SK-N-SH treated with all-trans-retinoic acid at 6 μM for 48 hours (cell line): ENCODE measurements around the gene TACSTD2.

Source experiments
- ATAC-seq: fragments of 200-7000 bp; cut with Tn5 transposase; 3 replicates; pipeline ENCODE4 v1.9.1; 2020; ENCODE audit warnings: mild to moderate bottlenecking, moderate library complexity
- ARNTL ChIP-seq: fragments of 450-650 bp; formaldehyde crosslinking; IDR thresholded peaks from 2 replicates; pipeline ENCODE4 v1.5.0; 2020; ENCODE audit warnings: low read depth, mild to moderate bottlenecking, moderate library complexity, borderline replicate concordance
- BACH2 ChIP-seq: fragments of 250-450 bp; sonication (Bioruptor Pico); IDR thresholded peaks from 2 replicates; pipeline ENCODE4 v1.9.0; 2021; ENCODE audit warnings: mild to moderate bottlenecking, borderline replicate concordance
- ESRRG ChIP-seq: fragments of 250-450 bp; sonication (Bioruptor Pico); IDR thresholded peaks from 2 replicates; pipeline ENCODE4 v1.6.1; 2021; ENCODE audit warnings: mild to moderate bottlenecking
- ISL1 ChIP-seq: fragments of 250-450 bp; sonication (Bioruptor Pico); IDR thresholded peaks from 2 replicates; pipeline ENCODE4 v2.1.2; 2022; ENCODE audit warnings: mild to moderate bottlenecking, moderate library complexity
- OSR1 ChIP-seq: fragments of 250-450 bp; sonication (Bioruptor Pico); IDR thresholded peaks from 2 replicates; pipeline ENCODE4 v1.8.0; 2022; ENCODE audit warnings: moderate library complexity, mild to moderate bottlenecking, inconsistent platforms
- RARB ChIP-seq: fragments of 250-450 bp; sonication (Bioruptor Pico); IDR thresholded peaks from 2 replicates; pipeline ENCODE4 v1.8.0; 2021; ENCODE audit warnings: mild to moderate bottlenecking, moderate library complexity
- SNAI2 ChIP-seq: fragments of 250-450 bp; sonication (Bioruptor Pico); IDR thresholded peaks from 2 replicates; pipeline ENCODE4 v1.5.0; 2020; ENCODE audit warnings: mild to moderate bottlenecking, moderate library complexity
- TCF4 ChIP-seq: fragments of 250-450 bp; sonication (Bioruptor Pico); IDR thresholded peaks from 2 replicates; pipeline ENCODE4 v1.8.0; 2021; ENCODE audit warnings: mild to moderate bottlenecking, moderate library complexity, borderline replicate concordance
- TOX ChIP-seq: fragments of 250-450 bp; sonication (Bioruptor Pico); IDR thresholded peaks from 2 replicates; pipeline ENCODE4 v1.8.0; 2021; ENCODE audit warnings: mild to moderate bottlenecking, moderate library complexity, borderline replicate concordance
- ZC3H10 ChIP-seq: fragments of 250-450 bp; sonication (Bioruptor Pico); IDR thresholded peaks from 2 replicates; pipeline ENCODE4 v1.5.1; 2021; ENCODE audit warnings: mild to moderate bottlenecking, moderate library complexity
- ZFP3 ChIP-seq: fragments of 250-450 bp; sonication (Bioruptor Pico); IDR thresholded peaks from 2 replicates; pipeline ENCODE4 v1.5.0; 2020; ENCODE audit warnings: mild to moderate bottlenecking, moderate library complexity
- ZFP30 ChIP-seq: fragments of 450-650 bp; formaldehyde crosslinking; IDR thresholded peaks from 2 replicates; pipeline ENCODE4 v1.5.0; 2022; ENCODE audit warnings: mild to moderate bottlenecking, moderate library complexity
- ZNF565 ChIP-seq: fragments of 450-650 bp; formaldehyde crosslinking; conservative IDR thresholded peaks from 2 replicates; pipeline ENCODE4 v1.5.0; 2020; ENCODE audit warnings: low read depth, mild to moderate bottlenecking, moderate library complexity
- ZNF70 ChIP-seq: fragments of 450-650 bp; formaldehyde crosslinking; IDR thresholded peaks from 2 replicates; pipeline ENCODE4 v1.5.0; 2020; ENCODE audit warnings: mild to moderate bottlenecking, moderate library complexity
- ZNF8 ChIP-seq: fragments of 450-650 bp; formaldehyde crosslinking; IDR thresholded peaks from 2 replicates; pipeline ENCODE4 v1.5.0; 2020; ENCODE audit warnings: mild to moderate bottlenecking, moderate library complexity
- TF ChIP-seq, protein P1 (sequence below): fragments of 250-450 bp; sonication (Bioruptor Pico); IDR thresholded peaks from 2 replicates; pipeline ENCODE4 v1.5.0; 2020; ENCODE audit warnings: mild to moderate bottlenecking, moderate library complexity
- TF ChIP-seq, protein P2 (sequence below): fragments of 250-450 bp; sonication (Bioruptor Pico); IDR thresholded peaks from 2 replicates; pipeline ENCODE4 v1.8.0; 2020; ENCODE audit warnings: mild to moderate bottlenecking, moderate library complexity, borderline replicate concordance
- TF ChIP-seq, protein P3 (sequence below): fragments of 250-450 bp; sonication (Bioruptor Pico); IDR thresholded peaks from 2 replicates; pipeline ENCODE4 v1.5.1; 2021; ENCODE audit warnings: mild to moderate bottlenecking, moderate library complexity
- TF ChIP-seq, protein P4 (sequence below): fragments of 250-450 bp; sonication (Bioruptor Pico); IDR thresholded peaks from 2 replicates; pipeline ENCODE4 v1.8.0; 2021; ENCODE audit warnings: low read depth, mild to moderate bottlenecking, moderate library complexity, borderline replicate concordance
- TF ChIP-seq, protein P5 (sequence below): fragments of 250-450 bp; sonication (Bioruptor Pico); IDR thresholded peaks from 2 replicates; pipeline ENCODE4 v1.5.1; 2020; ENCODE audit warnings: low read depth, mild to moderate bottlenecking, moderate library complexity

TACSTD2 gene

DNA sequence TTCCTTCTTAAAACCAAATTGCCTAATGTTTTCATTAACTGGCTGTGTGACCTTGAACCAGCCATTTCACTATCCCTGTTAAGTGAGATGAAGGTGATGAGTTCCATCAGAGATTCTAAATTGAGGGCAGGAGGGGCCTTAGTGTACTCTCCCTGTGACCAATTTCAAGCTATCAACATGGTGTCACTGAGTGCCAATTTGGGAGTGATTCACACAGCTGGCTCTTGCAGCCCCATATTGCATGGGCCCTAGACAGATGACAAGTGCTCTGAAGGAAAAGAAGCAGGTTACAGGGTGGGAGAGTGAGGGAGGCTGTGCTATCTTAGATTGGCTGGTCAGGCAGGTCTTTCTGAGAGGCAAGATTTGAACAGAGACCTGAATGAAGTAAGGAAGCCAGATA lies 13.0 kb upstream of the TACSTD2 start:
- no peak for ATAC-seq
- no peak for TF ChIP-seq TOX (CRISPR knock-in tag)
- TF ChIP-seq, protein P1, sequence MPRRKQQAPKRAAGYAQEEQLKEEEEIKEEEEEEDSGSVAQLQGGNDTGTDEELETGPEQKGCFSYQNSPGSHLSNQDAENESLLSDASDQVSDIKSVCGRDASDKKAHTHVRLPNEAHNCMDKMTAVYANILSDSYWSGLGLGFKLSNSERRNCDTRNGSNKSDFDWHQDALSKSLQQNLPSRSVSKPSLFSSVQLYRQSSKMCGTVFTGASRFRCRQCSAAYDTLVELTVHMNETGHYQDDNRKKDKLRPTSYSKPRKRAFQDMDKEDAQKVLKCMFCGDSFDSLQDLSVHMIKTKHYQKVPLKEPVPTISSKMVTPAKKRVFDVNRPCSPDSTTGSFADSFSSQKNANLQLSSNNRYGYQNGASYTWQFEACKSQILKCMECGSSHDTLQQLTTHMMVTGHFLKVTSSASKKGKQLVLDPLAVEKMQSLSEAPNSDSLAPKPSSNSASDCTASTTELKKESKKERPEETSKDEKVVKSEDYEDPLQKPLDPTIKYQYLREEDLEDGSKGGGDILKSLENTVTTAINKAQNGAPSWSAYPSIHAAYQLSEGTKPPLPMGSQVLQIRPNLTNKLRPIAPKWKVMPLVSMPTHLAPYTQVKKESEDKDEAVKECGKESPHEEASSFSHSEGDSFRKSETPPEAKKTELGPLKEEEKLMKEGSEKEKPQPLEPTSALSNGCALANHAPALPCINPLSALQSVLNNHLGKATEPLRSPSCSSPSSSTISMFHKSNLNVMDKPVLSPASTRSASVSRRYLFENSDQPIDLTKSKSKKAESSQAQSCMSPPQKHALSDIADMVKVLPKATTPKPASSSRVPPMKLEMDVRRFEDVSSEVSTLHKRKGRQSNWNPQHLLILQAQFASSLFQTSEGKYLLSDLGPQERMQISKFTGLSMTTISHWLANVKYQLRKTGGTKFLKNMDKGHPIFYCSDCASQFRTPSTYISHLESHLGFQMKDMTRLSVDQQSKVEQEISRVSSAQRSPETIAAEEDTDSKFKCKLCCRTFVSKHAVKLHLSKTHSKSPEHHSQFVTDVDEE (CRISPR knock-in tag) = no peak
- no peak for TF ChIP-seq ARNTL (CRISPR knock-in tag)
- no peak for TF ChIP-seq ESRRG (CRISPR knock-in tag)
- TF ChIP-seq ZNF8 (CRISPR knock-in tag) = no peak
- TF ChIP-seq, protein P2, sequence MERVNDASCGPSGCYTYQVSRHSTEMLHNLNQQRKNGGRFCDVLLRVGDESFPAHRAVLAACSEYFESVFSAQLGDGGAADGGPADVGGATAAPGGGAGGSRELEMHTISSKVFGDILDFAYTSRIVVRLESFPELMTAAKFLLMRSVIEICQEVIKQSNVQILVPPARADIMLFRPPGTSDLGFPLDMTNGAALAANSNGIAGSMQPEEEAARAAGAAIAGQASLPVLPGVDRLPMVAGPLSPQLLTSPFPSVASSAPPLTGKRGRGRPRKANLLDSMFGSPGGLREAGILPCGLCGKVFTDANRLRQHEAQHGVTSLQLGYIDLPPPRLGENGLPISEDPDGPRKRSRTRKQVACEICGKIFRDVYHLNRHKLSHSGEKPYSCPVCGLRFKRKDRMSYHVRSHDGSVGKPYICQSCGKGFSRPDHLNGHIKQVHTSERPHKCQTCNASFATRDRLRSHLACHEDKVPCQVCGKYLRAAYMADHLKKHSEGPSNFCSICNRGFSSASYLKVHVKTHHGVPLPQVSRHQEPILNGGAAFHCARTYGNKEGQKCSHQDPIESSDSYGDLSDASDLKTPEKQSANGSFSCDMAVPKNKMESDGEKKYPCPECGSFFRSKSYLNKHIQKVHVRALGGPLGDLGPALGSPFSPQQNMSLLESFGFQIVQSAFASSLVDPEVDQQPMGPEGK (CRISPR knock-in tag) = no peak
- TF ChIP-seq ZC3H10 = no peak
- TF ChIP-seq, protein P3, sequence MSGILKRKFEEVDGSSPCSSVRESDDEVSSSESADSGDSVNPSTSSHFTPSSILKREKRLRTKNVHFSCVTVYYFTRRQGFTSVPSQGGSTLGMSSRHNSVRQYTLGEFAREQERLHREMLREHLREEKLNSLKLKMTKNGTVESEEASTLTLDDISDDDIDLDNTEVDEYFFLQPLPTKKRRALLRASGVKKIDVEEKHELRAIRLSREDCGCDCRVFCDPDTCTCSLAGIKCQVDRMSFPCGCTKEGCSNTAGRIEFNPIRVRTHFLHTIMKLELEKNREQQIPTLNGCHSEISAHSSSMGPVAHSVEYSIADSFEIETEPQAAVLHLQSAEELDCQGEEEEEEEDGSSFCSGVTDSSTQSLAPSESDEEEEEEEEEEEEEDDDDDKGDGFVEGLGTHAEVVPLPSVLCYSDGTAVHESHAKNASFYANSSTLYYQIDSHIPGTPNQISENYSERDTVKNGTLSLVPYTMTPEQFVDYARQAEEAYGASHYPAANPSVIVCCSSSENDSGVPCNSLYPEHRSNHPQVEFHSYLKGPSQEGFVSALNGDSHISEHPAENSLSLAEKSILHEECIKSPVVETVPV (CRISPR knock-in tag) = no peak
- no peak for TF ChIP-seq ZNF565 (CRISPR knock-in tag)
- TF ChIP-seq OSR1 = no peak
- TF ChIP-seq, protein P4, sequence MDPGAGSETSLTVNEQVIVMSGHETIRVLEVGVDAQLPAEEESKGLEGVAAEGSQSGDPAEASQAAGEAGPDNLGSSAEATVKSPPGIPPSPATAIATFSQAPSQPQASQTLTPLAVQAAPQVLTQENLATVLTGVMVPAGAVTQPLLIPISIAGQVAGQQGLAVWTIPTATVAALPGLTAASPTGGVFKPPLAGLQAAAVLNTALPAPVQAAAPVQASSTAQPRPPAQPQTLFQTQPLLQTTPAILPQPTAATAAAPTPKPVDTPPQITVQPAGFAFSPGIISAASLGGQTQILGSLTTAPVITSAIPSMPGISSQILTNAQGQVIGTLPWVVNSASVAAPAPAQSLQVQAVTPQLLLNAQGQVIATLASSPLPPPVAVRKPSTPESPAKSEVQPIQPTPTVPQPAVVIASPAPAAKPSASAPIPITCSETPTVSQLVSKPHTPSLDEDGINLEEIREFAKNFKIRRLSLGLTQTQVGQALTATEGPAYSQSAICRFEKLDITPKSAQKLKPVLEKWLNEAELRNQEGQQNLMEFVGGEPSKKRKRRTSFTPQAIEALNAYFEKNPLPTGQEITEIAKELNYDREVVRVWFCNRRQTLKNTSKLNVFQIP (CRISPR knock-in tag) = no peak
- no peak for TF ChIP-seq RARB (CRISPR knock-in tag)
- no peak for TF ChIP-seq ISL1 (CRISPR knock-in tag)
- TF ChIP-seq TCF4 (CRISPR knock-in tag) = no peak
- no peak for TF ChIP-seq ZNF70 (CRISPR knock-in tag)

DNA sequence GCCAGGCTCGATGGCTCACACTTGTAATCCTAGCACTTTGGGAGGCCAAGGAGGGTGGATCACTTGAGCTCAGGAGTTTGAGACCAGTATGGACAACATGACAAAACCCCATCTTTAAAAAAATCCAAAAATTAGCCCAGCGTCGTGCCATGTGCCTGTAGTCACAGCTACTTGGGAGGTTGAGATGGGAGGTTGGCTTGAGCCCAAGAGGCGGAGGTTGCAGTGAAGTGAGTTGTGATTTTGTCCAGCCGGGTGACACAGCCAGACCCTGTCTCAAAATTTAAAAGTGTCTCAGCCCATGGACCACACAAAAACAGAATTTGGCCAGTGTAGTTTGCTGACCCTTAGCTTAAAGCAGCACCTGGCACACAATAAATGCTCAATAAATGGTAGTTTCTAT lies 11.3 kb upstream of the TACSTD2 start:
- ATAC-seq = no peak
- TF ChIP-seq SNAI2 (CRISPR knock-in tag) (no peak), ZNF70 (CRISPR knock-in tag) (no peak), BACH2 (no peak), ISL1 (CRISPR knock-in tag) (no peak)

DNA sequence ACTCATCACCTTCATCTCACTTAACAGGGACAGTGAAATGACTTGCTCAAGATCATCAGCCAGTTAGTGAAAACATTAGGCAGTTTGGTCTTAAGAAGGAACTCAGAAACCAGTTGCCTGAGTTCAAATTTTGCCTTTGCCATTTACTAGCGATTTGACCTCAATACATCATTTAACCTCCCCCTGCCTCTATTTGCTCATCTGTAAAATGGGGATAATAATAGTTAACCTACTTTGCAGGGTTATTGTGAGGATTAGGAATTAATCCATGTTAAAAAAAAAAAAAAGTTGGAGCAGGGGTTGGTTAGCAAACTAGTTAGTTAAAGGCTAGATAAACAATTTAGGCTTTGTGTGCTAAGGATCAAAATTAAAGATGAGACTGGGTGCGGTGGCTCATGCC lies 10.6 kb upstream of the TACSTD2 start:
- ATAC-seq = no peak
- TF ChIP-seq ISL1 (CRISPR knock-in tag) = no peak
- no peak for TF ChIP-seq ZFP3
- TF ChIP-seq, protein P1 (CRISPR knock-in tag) = no peak
- TF ChIP-seq, protein P3 (CRISPR knock-in tag) = no peak
- no peak for TF ChIP-seq ZNF70 (CRISPR knock-in tag)
- TF ChIP-seq, protein P5, sequence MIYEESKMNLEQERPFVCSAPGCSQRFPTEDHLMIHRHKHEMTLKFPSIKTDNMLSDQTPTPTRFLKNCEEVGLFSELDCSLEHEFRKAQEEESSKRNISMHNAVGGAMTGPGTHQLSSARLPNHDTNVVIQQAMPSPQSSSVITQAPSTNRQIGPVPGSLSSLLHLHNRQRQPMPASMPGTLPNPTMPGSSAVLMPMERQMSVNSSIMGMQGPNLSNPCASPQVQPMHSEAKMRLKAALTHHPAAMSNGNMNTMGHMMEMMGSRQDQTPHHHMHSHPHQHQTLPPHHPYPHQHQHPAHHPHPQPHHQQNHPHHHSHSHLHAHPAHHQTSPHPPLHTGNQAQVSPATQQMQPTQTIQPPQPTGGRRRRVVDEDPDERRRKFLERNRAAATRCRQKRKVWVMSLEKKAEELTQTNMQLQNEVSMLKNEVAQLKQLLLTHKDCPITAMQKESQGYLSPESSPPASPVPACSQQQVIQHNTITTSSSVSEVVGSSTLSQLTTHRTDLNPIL = no peak
- TF ChIP-seq ZFP30 = no peak
- no peak for TF ChIP-seq ARNTL (CRISPR knock-in tag)
